ENCODE data around the gene IFIT2. TPM values are rescaled to one million over a fixed set of nuclear protein-coding genes. Genes with fewer than 3 reads are reported as not detected.

The IFIT2 gene
- total RNA-seq, 1 experiment from 2014 or later: 1.0 TPM

GRCh38 chr10:89341649-89342048, 39.8 kb downstream of the IFIT2 start:
- CTCF ChIA-PET: no interaction called here
- no peak for ATAC-seq
- H3K4me1 ChIP-seq (ENCODE audit: control insufficient read depth in 1 of 2, insufficient read depth in 2 of 2, low read length in 2 of 2): peaks cover 3 to 11% of the 10 kb centered on the region in 2 experiments; a peak in 2 of 4 replicates

More at GRCh38 chr10:89341649-89342048, 39.8 kb downstream of the IFIT2 start:
- no peaks in the 10 kb centered on the region for H3K27me3 ChIP-seq (ENCODE audit: insufficient read depth, low read length)
- BruUV-seq (replicated peaks): no TSS peak
- no peak overlapping the region for H3K4me3 ChIP-seq (replicated peaks in 1 of 2; ENCODE audit: low read depth in 1 of 2, low read length in 2 of 2)
- RAD21 ChIA-PET (ENCODE audit: low non-redundant PET in 1 of 2, low total read pairs in 2 of 2, uncharacterized antibody in 2 of 2, unreplicated experiment in 2 of 2): no interaction called here
- H3K4me2 ChIP-seq (ENCODE audit: low read length): no peak overlapping the region
- no peak for DNase-seq (ENCODE audit: low read depth, low spot score)
- no peaks in the 10 kb centered on the region for H3K79me2 ChIP-seq (ENCODE audit: insufficient read depth, low read length)
- no peak overlapping the region for H3K9ac ChIP-seq (ENCODE audit: low read length)
- H3K36me3 ChIP-seq (ENCODE audit: control insufficient read depth in 1 of 2, insufficient read depth in 2 of 2, low read length in 2 of 2): no peaks in the 10 kb centered on the region
- TF ChIP-seq CEBPB (IDR thresholded peaks at IDR 0.05; ENCODE audit: low read depth) (no peak), POLR2A (IDR thresholded peaks at IDR 0.05; ENCODE audit: borderline replicate concordance, extremely low read depth, insufficient read depth, insufficient read length) (no peak), FOSL1 (IDR thresholded peaks at IDR 0.05; ENCODE audit: low read depth) (no peak), SRF (IDR thresholded peaks at IDR 0.05; ENCODE audit: low read depth) (no peak), EGR1 (IDR thresholded peaks at IDR 0.05; ENCODE audit: low read depth) (no peak), CBX3 (IDR thresholded peaks at IDR 0.05; ENCODE audit: low read depth) (no peak), ZNF274 (IDR thresholded peaks at IDR 0.05; ENCODE audit: low read depth, low read length) (no peak), MAX (IDR thresholded peaks at IDR 0.05) (no peak), EZH2phosphoT487 (IDR thresholded peaks at IDR 0.05; ENCODE audit: borderline replicate concordance) (no peak), REST (IDR thresholded peaks at IDR 0.05; ENCODE audit: low read depth) (no peak), CTCF (IDR thresholded peaks at IDR 0.05 in 2 of 3, conservative IDR thresholded peaks at IDR 0.05 in 1 of 3; ENCODE audit: borderline replicate concordance in 1 of 3, insufficient read depth in 1 of 3, low read depth in 2 of 3, low read length in 2 of 3) (no peak), POLR2AphosphoS5 (IDR thresholded peaks at IDR 0.05; ENCODE audit: low read depth, low read length) (no peak), ELF1 (IDR thresholded peaks at IDR 0.05; ENCODE audit: borderline replicate concordance, low read depth) (no peak), ZBTB33 (IDR thresholded peaks at IDR 0.05; ENCODE audit: extremely low read depth, insufficient replicate concordance, low read length) (no peak), ZFX (IDR thresholded peaks at IDR 0.05) (no peak), YY1 (IDR thresholded peaks at IDR 0.05; ENCODE audit: extremely low read depth, insufficient replicate concordance, low read depth, low read length) (no peak), ATF3 (IDR thresholded peaks at IDR 0.05) (no peak)
- POLR2A ChIA-PET: no interaction called here
- no peaks in the 10 kb centered on the region for H3K9me2 ChIP-seq (ENCODE audit: insufficient read depth)
- H4K20me1 ChIP-seq (ENCODE audit: insufficient read depth): no peaks in the 10 kb centered on the region
- H2AFZ ChIP-seq (ENCODE audit: low read depth, low read length, poor library complexity, severe bottlenecking): no peak overlapping the region
- no peak overlapping the region for H3K27ac ChIP-seq (ENCODE audit: low read depth, low read length)
- H3K9me3 ChIP-seq (ENCODE audit: control insufficient read depth in 1 of 2, insufficient read depth in 1 of 2, low read depth in 1 of 2, low read length in 2 of 2): no peaks in the 10 kb centered on the region
- intact Hi-C loops (cut with micrococcal nuclease): no loop called here

All from HCT116 (cell line).